GM18909 (cell line): ENCODE data around the gene S100A13.

ENCODE experiments used
- ATAC-seq: cut with Tn5 transposase; IDR thresholded peaks from one replicate; pipeline ENCODE4 v1.9.1; 2021; ENCODE audit warnings: mild to moderate bottlenecking; ENCODE audit not compliant: unreplicated experiment, poor library complexity

Gene S100A13

GRCh38 chr1:153628638-153629342 is 1.5 kb upstream of the S100A13 start:
- ATAC-seq: no peak

DNA sequence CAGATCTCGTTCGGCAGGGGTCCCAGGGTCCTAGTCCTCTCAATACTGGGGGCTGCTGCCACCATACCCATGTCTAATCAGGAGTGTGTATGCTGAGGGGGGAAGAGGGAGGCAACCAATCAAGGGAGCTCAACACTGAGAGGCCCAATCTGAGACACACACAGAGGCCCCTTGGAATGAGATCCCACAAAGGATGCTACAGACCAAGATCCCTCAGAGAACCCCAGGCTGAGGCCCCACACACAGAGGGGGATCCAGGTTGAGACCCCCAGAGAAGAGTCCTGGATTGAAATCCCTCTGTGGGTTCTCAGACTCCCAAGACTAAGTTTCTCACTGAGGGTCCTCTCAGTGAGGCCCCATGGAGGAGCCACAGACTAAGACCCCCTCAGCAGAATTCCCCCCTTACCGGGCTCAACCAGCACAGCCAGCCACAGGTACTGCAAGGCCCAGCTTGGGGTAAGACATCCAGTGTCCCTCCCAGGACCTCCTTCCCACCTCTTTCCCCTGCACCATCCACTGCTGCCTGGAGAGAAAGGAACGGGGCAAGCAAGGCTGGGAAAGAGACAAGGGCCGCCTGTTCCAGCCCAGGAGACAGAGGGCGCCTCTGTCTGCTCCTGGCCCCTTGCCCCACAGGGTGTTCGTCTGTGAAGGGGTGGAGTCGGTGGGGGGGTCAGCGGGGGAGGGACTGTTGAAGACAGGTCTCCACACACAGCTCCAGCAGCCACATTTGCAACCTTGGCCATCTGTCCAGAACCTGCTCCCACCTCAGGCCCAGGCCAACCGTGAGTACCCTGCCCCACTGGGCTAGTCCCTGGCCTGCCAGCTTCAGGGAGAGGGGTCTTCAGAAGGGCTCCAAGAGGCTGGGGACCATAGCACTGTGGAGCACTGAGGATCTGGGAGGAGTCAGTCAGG is 666 bp upstream of the S100A13 start, which contains the start of gene S100A1:
S100A1 (plus strand) TSS at position 720 of the 912 bp plus-strand sequence. CDS start 2,088 bp downstream, outside the sequence.
- no peak for ATAC-seq

GRCh38 chr1:153626477-153626903 is 815 bp downstream of the S100A13 start:
- no peak for ATAC-seq

GRCh38 chr1:153624965-153625611 is 2.2 kb downstream of the S100A13 start:
- no peak for ATAC-seq

DNA sequence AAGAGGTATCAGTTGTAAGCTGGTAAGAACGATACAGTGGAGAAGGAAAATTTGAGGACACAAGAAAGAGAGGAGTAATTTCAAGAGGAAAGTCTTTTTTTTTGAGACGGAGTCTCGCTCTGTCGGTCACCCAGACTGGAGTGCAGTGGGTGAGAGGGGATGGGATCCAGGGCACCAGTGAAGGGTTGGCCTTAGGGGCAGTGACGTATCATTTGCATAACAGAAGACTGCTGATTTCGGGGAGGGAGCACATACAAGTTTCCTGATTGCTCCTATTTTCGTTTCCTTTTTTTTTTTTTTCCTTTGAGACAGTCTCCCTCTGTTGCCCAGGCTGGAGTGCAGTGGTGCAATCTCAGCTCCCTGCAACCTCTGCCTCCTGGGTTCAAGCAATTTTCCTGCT is 4.2 kb downstream of the S100A13 start:
- ATAC-seq: no peak

DNA sequence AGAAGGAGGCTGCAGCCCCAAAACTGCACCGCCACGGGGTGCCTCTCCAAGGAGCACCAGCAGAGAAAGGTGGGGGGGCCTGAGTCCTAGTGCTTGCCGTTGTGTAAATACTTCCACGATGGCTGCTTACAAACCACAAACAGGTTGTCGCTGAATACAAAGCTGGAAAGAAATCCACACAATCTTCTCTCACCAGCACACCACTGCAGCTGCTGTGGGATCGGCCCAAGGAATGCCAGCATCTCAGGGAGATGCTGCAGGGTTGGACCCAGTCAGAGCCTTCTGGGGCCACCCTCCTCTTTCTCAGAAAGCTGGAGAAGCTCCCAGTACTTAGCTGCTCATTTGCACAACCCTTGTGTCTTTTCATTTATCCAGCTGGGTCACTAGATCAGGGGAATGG is 8.1 kb downstream of the S100A13 start:
- no peak for ATAC-seq

GRCh38 chr1:153617663-153618062 is 9.6 kb downstream of the S100A13 start:
- ATAC-seq: peak; percentile 72

GRCh38 chr1:153616917-153617311 is 10.4 kb downstream of the S100A13 start:
- ATAC-seq: no peak

- no peak for ATAC-seq
Observed at GRCh38 chr1:153616144-153616916, 11.0 kb downstream of the S100A13 start, which contains the start of gene S100A14. TSS of gene S100A14 (minus strand) at chr1:153616325. CDS start at chr1:153615858, 467 bp downstream.

- ATAC-seq: no peak
Observed at GRCh38 chr1:153615406-153615805, 11.9 kb downstream of the S100A13 start.

DNA sequence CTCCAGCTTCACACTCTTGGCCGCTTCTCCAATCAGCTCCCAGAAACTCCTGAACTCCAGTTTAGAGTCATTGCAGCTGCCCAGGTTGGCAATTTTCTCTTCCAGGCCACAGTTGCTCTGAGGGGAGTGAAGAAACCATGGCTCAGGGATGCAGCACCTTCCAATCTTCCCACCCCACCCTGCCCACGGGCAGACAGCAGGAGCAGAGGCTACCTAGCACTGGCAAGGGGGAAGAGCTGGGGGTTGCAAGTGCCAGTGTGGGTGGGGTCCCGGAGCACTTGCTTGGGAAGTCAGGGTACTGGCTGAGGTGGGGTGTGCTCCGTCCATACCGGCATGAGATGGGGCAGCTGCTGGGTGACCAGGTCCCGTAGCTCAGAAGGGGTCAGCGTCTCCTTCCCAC is 12.4 kb downstream of the S100A13 start:
- no peak for ATAC-seq

GRCh38 chr1:153614189-153614900 is 13.0 kb downstream of the S100A13 start:
- ATAC-seq: no peak

DNA sequence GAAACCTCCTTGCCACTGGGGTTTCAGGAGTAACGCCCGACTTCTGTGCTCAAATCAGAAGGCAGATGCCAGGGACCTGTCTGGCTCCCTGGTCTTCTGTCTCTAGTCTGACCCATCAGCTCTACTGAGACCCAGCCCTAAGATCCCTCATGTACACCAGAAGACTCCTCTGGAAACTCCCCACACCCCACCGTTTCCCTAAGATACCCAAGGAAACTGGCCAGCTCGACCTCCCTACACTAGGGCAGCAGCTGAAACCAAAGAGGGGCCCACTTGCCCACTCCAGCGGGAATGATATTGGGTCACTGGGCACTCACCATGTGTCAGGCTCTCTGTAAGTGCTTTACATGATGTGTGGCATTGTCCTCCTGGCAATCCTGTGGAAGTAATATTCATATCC is 13.9 kb downstream of the S100A13 start:
- no peak for ATAC-seq

DNA sequence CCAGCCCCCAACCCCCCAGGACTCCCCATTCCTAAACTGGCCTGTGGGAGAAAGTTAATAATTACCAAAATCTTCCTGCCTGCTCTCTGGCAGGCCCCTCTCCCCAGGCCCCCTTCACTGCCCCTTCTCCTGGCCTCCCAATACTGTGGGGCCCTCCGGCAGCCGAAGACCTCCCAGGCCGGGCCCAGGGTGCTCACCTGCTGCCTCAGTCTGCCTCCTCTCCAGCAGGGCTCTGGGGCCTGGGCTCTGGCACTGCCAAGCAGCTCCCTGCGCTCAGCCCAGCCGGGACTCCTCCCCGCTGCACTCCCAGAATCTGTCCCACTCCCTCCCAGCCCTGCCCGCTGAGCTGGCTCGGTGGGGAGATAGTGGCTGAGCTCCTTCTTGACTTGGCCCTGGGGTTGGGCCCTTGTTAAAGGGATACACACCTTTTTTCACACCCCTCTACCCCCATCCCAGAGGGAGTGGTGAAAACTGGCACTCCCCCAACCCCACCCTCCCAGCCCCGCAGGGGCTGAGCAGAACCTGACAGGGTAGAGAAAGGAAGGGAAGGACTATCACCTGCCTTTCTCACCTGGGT is 14.5 kb downstream of the S100A13 start, which contains the start of gene S100A16:
S100A16 (minus strand) TSS at position 383 of the 577 bp plus-strand sequence. CDS start 4,986 bp downstream, outside the sequence.
- no peak for ATAC-seq

- ATAC-seq: no peak
Observed at GRCh38 chr1:153612111-153612754, 15.1 kb downstream of the S100A13 start.

- ATAC-seq: no peak
Observed at GRCh38 chr1:153611356-153611755, 15.9 kb downstream of the S100A13 start.

DNA sequence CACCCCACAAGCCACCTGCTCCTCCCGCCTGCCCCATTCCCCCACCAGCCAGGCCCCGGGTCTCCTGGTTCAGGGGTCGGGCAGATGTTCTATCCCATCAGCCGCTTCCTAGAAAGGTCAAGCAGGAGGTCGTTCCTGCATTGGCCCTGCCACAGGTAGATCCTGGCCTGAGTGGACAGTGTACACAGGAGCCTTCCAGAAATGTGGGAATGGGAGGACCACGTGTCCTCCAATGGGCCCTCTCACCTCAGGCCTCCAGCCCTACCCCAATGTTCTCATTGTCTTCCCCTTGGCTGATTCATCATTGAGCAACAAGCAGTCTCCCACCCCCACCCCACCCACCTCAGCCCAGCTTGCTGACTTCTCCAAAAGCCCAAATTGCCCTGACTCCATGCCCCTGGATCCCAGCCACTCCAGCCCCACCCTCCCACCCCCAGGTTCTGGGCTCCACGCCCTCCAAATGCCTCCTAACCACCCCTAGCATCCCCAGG is 16.4 kb downstream of the S100A13 start:
- no peak for ATAC-seq

GRCh38 chr1:153610334-153610733 is 17.0 kb downstream of the S100A13 start:
- no peak for ATAC-seq
